Activated T-cell treated with anti-CD3 and anti-CD28 coated beads for 24 hours (primary cell): Measurements from ENCODE around the gene PCDHB1.

ENCODE experiments used
- DNase-seq: peaks from one replicate; pipeline ENCODE4 v3.0.0-alpha.2; 2020; ENCODE audit warnings: low read depth

Gene PCDHB1, protein sequence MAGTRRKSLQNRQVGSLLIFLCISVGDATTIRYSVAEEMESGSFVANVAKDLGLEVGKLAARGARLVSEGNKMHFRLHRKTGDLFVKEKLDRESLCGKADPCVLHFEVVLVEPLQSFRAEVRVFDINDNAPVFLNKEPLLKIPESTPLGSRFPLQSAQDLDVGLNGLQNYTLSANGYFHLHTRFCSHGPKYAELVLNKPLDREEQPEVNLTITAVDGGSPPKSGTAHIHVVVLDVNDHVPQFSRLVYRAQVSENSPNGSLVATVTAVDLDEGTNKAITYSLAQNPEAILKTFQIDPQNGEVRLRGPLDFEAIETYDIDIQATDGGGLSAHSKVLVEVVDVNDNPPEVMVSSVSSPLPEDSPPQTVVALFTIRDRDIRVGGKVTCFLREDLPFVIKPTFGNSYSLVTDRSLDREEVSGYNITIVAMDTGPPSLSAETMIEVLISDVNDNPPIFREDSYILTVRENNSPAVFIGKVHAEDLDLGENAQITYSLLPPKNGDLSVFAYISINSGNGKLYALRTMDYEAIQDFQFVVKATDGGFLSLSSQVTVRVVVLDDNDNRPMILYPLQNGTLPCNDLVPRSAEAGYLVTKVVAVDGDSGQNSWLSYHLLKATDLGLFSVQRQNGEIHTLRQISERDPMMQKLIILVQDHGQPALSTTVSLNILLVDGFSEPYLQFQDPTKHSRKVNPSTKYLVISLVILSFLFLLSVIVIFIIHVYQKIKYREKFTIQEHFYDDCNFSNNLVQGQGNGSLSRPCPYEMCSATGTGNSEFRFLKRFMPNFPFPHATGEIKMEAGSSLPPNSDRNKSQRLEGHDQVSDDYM

DNA sequence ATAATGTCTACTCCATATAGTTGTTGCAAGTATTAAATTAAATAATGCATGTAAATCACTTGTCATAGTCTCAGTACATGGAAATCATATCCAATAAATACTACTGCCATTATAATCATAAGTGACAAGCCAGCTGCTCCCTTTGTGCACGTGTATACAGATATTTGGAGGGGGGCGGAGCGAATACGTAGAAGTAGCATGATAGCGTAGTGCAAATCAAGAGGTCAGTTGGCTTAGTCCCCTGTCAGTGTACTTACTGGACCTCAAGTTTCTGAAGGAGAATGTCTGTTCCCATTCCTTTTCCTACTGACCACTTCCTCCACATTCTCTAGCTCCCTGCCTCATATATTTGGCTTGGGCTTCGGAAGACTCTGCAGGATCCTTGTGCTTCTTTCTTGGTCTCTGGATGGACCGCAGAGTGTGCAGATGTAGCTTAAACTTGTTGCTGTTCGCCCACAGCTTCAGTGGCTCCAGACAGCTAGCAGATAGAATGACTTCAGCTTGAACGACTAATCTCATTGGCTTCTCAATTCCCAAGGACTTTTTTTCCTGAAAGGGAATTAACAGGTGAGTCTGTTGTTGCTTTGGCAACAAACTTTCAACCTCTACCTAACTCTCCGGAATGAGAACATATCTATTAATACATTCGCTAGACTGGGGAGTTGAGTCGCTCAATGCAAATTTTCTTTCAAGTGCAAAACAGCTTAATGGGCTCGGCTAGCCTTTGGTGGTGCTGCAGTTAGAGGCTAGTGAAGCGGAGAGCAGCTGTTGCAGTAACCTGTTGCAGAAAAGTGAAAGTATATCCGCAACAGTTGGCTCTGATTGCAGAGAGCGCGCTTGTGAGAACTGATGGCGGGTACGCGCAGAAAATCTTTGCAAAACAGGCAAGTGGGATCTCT lies at the start of gene PCDHB1:
Gene PCDHB1, plus strand, starts transcription at position 753 of the 899 bp plus-strand sequence. Its CDS starts 97 bp downstream, at position 850.
- no peak for DNase-seq

DNA sequence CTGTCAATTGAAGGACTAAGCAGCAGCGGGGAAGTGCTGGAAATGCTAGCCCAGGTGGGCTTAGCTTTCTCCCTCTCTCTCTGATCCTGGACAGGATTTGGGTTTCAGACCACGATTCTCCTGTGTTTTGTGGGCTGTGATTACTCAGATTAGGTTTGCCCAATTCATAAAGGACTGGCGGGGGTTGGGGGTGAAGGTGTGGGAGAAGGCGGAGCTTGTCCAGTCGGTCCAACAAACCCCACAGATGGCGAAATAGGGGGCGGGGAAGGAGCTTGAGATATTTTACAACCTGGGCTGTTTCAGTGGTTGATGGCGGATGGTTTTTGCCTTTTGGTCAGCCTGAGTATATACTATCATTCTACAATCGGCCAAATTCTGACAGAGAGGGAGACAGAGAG lies 49.7 kb upstream of the PCDHB1 start:
- DNase-seq: no peak

DNA sequence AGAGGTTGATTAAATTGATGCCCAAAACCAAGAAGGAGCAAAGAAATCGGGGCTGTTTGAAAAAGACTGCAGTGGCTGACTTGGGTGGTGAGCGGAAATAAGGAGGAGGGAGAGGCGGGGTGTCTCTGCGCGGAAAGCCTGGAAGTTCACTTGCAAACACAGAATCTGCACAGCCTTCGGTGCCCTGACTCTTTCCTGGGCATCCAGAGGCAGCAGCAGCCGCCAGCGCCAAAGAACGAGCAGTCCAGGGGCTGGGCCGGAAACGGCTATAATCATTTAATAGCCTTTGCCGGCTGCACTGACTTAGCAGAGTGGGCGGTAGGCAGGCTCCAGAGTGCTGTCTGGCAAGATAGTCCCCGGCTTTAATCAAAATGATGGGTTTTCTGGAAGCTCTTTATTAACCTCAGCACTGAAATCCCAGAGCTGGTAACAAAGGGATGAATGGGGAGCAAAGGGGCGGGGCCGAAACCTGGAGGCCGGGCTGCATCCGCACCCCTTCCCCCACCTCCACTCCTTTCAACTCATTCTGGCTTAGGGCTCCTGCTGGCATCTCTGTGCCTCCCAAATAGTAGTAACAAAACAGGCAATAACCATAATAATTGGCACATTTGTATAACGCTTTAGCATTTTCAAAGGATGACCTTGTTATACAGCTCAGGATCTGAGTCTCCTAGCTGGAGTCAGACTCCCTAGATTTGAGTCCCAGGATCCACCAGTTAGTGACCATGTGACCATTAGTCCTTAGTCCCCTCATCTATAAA lies 49.1 kb upstream of the PCDHB1 start:
- no peak for DNase-seq

DNA sequence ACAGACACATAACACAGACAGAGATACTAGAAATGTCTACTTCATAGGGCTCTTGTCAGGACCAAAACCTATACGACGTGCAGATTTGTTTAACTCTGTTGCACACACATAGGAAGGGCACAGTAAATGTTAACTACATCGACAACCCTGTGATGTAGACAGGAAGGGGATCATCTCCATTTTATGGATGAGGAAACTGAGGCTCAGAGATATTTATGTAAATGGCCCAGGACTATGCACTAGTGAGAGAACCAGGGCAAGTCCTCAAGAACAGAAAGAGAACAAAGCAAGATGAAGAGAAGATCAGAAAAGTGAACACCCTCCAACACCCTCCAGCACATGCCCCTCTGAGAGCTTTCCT lies 48.6 kb upstream of the PCDHB1 start:
- no peak for DNase-seq

DNA sequence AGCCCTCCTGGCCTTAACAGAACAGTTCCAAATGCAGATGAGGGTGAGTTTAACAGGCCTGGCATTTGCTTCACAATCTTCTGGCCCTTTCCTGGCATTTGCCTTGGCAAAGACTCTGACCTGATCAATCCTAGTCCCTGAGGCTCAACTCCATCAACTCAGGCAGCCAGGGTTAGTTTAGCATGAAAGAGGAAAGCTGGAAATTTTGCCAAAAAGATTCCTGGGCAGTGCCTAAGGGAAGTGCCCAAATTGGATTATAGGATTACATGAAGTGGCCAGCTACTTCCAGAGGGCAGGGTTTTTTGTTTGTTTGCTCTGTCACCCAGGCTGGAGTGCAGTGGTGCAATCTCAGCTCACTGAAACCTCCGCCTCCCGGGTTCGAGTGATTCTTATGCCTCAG lies 48.1 kb upstream of the PCDHB1 start:
- DNase-seq: no peak

DNA sequence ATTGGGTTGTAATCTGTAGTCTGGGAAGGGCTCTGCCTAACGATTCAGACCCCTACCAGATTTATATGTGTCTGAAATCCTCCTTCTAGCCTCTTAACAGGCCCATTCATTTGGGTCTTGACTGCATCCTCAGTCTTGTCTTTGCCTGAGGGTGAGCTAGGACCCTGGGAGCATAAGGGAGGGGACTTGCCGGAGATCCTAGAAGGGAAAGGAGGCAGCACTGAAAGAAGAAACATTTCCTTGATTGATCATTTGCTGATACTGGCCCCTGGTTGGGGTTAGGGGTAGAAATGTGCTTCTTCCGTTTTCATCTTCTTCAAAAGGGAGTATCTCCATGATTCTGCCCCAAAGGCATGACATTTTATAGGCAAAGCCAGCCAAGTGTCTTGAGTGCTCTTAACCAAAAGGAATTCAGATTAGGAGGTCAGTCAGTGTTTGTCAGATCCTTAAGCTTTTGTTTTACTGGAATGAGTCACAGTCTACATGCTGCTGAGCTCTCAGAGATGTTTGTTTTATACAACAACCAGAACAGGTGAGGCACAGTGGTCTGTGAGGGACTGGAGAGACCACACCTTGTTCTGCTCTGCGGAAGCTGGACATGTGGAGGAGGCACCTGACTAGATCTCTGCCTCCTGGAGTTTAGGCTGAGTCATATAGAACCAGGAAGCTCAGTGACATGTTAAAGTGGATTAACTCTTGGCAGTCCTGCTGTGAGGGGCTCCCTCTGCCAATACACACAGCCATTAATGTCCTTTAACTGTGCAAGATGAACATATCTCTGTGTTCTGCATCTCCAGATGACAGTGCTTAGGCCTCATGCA lies 47.2 kb upstream of the PCDHB1 start:
- no peak for DNase-seq

DNA sequence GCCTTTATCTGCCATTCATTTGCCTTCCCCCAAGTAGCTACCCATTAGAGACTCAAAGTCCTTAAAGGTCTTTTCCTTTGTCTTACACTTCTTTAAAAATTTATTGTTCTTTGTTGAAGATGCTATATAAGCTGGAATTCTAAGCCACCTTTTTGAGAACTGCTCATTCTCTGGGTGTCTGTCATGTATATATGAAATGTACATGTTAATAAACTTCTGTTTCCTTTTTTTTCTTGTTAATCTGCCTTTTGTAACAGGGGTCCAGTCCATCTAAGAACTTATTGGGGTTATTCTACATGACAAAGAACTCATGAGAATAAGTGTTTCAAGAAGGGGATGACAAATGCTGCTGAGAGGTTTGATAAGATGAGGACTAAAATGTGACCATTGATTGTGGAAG lies 43.4 kb upstream of the PCDHB1 start:
- DNase-seq: no peak

DNA sequence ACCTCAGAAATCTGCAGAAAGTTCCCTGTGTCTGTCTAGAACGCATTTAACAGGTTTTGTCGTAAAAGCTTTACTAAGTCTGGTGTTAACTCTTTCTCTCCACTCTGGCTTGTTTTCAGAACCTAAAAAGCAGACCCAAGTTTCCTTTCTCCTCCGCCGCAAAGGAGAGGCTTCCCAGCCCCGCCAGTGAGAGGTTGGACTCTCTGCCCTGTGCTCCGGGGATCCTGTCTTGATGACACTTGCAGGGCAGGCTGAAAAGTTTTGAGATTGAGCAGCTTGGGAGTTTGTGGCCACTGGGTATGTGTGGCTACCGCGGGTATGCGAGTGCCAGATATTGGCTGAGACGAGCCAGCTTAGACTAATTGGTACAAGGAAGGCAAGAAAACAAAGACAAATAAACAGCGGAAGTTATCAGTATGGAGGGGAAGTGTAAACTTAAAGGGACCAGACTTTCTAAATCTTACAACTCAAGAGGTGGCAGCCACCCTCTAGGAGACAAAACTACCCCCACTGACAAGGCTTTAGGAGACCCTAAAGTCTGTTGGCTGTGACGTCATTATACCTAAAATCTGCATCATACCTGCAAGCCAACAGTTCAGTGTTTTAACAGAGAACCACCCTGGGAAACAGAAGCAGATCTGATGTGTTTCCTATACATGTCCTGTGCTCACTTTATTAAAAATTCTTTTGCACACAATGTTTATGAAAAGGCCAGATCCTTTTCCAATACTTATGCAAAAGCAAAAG lies 41.0 kb upstream of the PCDHB1 start:
- DNase-seq: no peak

DNA sequence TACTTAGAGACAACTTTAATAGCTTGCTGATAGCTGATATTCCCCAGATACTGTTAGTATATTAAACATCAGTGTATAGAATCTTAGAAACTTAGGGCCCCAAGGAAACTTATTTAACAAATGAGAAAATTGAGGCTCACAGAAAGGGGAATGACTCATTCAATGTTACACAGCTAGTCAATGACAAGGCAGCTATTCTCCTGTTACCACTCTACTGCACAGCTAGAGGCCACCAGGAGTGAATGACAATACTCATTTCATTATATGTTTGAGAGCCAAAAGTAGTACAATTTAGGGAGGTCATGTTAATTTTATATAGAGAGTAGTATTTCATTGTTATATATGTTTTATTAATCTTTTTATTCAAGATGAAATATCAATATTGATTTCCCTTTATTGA lies 33.2 kb upstream of the PCDHB1 start:
- DNase-seq: no peak

DNA sequence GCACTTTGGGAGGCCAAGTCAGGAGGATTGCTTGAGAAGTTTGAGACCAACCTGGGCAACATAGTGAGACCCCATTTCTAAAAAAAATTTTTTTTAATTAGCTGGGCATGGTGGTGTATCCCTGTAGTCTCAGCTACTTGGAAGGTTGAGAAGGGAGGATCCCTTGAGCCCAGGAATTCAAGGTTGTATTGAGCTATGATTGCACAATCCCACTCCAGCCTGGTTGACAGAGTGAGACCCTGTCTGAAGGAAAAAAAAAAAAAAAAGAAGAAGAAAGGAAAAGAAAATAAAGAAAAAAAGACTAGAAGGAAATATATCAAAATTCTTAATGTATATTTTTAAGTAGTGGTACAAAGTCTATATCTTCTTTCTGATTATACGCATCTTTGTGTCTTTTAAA lies 28.8 kb upstream of the PCDHB1 start:
- DNase-seq: no peak

DNA sequence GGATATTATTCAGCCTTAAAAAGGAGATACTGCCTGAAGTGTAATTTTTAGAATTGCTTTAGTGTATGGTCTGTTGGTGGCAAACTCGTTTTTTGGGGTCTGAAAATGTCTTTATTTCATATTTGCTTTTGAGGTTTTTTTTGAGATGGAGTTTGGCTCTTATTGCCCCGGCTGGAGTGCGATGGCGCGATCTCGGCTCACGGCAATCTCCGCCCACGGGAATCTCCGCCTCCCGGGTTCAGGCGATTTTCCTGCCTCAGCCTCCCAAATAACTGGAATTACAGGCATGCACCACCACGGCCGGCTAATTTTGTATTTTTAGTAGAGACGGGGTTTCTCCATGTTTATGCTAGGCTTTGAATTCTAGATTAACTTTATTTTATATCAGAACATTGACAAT lies 20.2 kb upstream of the PCDHB1 start:
- DNase-seq: no peak

DNA sequence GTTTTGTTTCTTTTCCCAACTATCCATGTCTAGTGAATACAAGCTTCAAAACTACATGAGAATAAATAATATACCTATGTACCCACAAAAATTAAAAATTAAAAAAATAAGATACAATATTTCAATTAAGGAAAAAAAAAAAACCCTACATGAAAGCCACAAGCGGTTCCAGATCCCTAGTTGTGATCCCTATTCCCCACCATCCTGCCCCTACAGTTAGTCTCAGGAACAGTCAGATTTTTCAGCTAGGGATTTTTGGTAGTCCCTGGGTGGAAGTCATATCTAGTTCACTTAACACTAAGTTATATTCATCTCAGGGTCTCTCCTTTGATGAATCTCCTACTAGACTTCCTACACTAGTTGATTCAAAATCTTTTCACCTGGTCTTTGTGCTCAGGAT lies 18.5 kb upstream of the PCDHB1 start:
- no peak for DNase-seq

DNA sequence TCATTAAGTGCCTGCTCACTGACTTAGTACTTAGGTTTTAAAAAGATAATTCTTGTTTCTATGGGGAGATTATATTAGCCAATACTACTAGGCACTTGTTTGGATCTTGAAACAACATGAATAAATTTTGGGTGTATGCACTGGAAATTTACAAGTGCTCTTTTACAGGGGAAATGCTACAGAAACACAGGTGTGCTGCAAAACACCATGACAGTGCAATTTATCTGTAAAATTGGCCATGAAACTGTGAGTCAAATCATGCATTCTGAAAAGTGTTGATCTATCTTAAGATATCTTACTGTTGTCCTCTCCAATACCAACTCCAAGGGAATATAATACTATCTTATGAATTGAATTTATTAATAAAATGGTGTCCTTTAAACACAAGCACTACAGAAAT lies 12.1 kb upstream of the PCDHB1 start:
- no peak for DNase-seq

DNA sequence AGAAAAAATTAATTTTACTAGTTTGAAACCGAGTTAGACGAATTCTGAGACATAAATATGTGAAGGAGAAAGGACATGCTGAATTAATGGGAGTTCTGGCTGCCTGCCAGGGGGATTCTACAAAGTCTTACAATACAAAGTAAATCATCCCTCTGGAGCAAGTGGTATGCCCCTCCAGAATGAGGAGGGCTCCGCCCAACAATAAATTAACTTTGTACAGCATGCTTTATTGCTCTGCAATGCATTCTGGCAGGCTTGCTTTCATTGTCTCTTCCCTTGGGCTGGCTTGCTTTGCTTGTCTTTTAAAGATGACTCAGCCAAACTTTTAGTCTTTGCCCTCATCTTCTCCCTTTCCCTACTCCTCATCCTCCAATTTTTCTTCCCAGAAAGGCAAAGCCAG lies 11.7 kb upstream of the PCDHB1 start:
- DNase-seq: no peak

DNA sequence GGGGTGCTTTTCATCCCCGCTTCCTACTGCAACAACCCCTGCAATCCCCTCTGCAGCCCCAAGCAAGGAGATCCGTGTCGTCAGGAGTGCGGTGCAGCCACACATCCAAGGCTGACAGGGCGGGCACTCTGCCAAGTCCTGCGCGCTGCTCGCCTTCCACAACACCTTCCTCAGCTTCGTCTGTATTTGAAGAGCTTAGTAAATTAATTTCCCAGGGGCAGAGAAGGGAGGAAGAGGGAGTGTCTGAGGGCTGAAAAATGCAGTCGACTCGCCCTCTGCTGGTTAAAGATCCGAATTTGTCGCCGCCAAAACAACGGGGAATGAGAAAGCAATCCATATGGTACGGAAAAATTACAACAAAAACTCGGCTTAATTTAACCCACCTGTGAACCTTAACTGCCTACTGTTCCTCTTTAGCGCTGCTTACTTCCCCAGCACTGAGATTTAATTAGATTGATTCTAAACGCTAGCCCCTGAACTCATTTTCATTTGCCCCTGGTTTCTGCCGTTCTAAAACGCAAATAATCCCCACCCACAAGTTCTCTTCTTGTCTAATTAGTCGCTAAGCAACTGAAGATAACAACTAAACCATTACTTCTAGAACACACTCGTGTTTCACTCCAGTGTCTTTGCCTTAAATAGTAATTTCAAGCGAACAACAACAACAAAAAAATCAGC lies 10.9 kb upstream of the PCDHB1 start:
- no peak for DNase-seq

DNA sequence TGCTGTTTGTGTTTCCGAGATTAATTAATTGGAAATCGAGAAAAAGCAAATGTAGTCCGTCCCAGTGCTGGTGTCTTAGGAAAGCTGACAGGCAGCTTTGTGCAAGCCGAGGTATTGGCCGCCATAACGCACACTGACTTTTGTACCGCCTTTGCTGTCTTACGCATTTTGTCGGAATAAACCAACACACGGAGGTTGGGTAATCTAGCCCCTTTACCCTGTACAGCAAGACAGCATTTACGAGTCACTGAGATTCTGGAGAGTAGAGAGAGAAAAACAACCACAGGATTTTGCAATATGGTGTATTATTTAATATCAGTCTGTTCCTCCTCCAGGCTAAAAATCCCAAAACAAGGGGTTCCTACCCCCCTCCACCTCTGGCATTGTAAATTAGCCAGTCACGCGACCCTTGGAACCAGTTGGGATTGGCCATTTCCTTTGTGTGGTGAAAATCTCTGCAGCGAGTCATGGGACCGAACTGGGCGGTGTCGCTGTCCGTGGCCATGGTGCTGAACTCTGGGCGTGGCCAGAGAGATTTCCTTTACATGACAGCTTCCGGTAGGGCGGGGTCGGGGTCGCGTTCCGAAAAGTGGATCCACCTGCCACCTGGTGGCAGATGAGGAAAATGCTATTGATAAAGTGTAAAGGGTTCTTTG lies 10.3 kb upstream of the PCDHB1 start:
- DNase-seq: peak; percentile 55

DNA sequence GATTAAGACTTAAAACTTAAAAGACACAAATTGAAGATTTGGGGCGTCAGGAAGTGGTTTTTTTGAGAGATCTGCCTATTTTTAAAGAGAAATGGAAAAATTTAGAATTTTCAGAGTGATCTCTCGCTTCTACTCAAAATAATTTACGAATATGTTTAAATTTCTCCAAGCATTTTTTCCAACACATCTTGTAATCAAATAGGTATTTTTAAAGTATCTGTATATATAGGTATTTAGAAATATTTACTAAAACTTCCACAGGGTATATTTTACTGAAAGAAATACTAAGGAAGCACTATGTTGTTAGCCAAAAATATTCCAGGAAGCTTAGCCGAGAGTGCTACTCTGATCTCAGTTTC lies 9.8 kb upstream of the PCDHB1 start:
- DNase-seq: no peak

DNA sequence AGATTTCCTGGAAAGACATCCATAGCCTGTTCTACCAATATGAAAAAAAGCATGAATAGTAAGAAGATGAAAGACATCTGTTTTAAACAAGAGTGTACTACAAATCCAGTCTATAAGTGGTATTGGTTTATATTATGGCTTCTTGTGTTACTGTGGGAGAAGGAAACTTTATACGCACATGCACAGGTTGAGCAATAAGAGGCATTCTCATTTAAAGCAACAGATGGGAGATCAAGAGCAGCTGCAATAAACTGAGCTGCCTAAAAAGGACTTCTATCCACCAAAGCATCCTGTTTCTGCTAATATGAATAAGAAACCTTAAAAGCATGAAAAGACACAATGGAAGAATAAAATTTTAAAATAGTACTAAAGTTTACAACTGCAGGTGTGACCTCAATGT lies 8.6 kb upstream of the PCDHB1 start:
- DNase-seq: no peak

DNA sequence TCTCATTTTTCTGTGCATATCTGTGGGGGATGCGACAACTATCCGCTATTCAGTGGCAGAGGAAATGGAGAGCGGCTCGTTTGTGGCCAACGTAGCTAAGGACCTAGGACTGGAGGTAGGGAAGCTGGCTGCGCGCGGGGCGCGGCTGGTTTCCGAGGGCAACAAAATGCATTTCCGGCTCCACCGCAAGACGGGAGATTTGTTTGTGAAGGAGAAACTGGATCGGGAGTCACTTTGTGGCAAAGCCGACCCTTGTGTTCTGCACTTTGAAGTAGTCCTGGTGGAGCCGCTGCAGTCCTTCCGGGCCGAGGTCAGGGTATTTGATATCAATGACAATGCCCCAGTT lies 320 bp downstream of the PCDHB1 start:
- no peak for DNase-seq
